Stomach (tissue), 9 donors: ENCODE data around the gene WWOX. TPM values are rescaled to one million over a fixed set of nuclear protein-coding genes. Genes with fewer than 3 reads are reported as not detected.
A peak's percentile ranks its signal among the peaks of the same experiment; 100 is the strongest.

Experiments used
- DNase-seq, 2 donors: peaks; one replicate each; pipeline versions ENCODE4 v3.0.0 to v3.0.0-alpha.2; 2013 to 2019
- H3K27ac ChIP-seq, 5 donors: fragments of 200-600 bp in 4 of 5; sonication (generic) in 4 of 5; one replicate each; pipeline ENCODE4 v1.5.1; 2013 to 2019; ENCODE audit warnings: mild to moderate bottlenecking in 1 of 5, moderate library complexity in 1 of 5
- H3K27me3 ChIP-seq, 3 donors: fragments of 200-600 bp; sonication (generic); one replicate each; pipeline ENCODE4 v1.5.1; 2017 to 2019; ENCODE audit warnings: mixed run types in 1 of 3
- H3K36me3 ChIP-seq, 4 donors: fragments of 200-600 bp; sonication (generic); 1 replicate in 3 of 4; 2 replicates in 1 of 4; pipeline ENCODE4 v1.5.1; 2016 to 2019
- H3K4me1 ChIP-seq, 4 donors: fragments of 200-600 bp; sonication (generic); one replicate each; pipeline ENCODE4 v1.5.1; 2016 to 2019
- H3K4me3 ChIP-seq, 4 donors: fragments of 200-600 bp; sonication (generic) in 3 of 4; one replicate each; pipeline ENCODE4 v1.5.1; 2016 to 2019; ENCODE audit warnings: mild to moderate bottlenecking in 1 of 4
- H3K9me3 ChIP-seq, 4 donors: fragments of 200-600 bp; sonication (generic); one replicate each; pipeline ENCODE4 v1.5.1; 2016 to 2019
- EP300 ChIP-seq: sonication (generic); formaldehyde crosslinking; IDR thresholded peaks from one replicate; pipeline ENCODE4 v1.6.1; 2017; ENCODE audit warnings: antibody characterized with exemption
- POLR2A ChIP-seq, 4 donors: fragments of 450-650 bp; IDR thresholded peaks; one replicate each; pipeline ENCODE4 v1.6.1; 2016; ENCODE audit warnings: antibody characterized with exemption in 4 of 4, control low read depth in 2 of 4, mild to moderate bottlenecking in 1 of 4, moderate library complexity in 1 of 4
- POLR2AphosphoS5 ChIP-seq, 3 donors: sonication (generic); formaldehyde crosslinking; IDR thresholded peaks; one replicate each; pipeline ENCODE4 v1.6.1; 2016; ENCODE audit warnings: antibody characterized with exemption in 3 of 3
- WGBS, 5 donors: extraction: QIAGEN DNeasy Blood & Tissue Kit in 3 of 5; methylation state at CpG; one replicate each; pipeline versions ENCODE4 v1.1.5 to v1.1.7; 2013 to 2018; 5-methylcytosine and 5-hydroxymethylcytosine counted together
- intact Hi-C: fragments of 100-400 bp; cut with DNase I; formaldehyde crosslinking; loops from one replicate; pipeline ENCODE4 v1.15.1; 2023; ENCODE audit warnings: low total_unique reads
- polyA plus RNA-seq, 3 donors: library from polyadenylated mRNA; stranded (reverse); fragments of 200-250 nt; gene quantifications; one replicate each; pipeline ENCODE4 v1.2.3, GENCODE V29; 2013
- total RNA-seq, 5 donors: library from RNA; depleted of rRNA; stranded (reverse); fragments of >200 nt; gene quantifications; one replicate each; pipeline versions ENCODE4 v1.1.0 to v1.2.3, GENCODE V29; 2014 to 2016
- TF ChIP-seq, protein P1 (sequence below), 7 experiments: fragments of 450-650 bp in 4 of 7; fragments of 200-600 bp in 3 of 7; sonication (generic) in 3 of 7; IDR thresholded peaks; one replicate each; pipeline ENCODE4 v1.5.1; 2016 to 2019; ENCODE audit warnings: antibody characterized with exemption in 7 of 7, control low read depth in 2 of 7, mild to moderate bottlenecking in 1 of 7
- donor health status: healthy with polysubstance abuse.
- donor health status: Bipolar disorder and iron deficiency.
- donor health status: healthy.

Gene WWOX
- total and polyA plus RNA-seq, 8 donors: 7.7 to 129 (median 48.7) TPM

GRCh38 chr16:78727536-78727935 lies 628.1 kb downstream of the WWOX start:
- Histone ChIP-seq H3K36me3 (no peaks in the 10 kb centered on the region), H3K27ac (no peak overlapping the region), H3K4me3 (no peak overlapping the region), H3K27me3 (no peaks in the 10 kb centered on the region), H3K9me3 (no peaks in the 10 kb centered on the region), H3K4me1 (no peaks in the 10 kb centered on the region)
- TF ChIP-seq EP300 (no peak), POLR2A (IDR thresholded peaks at IDR 0.05) (no peak), POLR2AphosphoS5 (IDR thresholded peaks at IDR 0.05) (no peak)
- TF ChIP-seq, protein P1, sequence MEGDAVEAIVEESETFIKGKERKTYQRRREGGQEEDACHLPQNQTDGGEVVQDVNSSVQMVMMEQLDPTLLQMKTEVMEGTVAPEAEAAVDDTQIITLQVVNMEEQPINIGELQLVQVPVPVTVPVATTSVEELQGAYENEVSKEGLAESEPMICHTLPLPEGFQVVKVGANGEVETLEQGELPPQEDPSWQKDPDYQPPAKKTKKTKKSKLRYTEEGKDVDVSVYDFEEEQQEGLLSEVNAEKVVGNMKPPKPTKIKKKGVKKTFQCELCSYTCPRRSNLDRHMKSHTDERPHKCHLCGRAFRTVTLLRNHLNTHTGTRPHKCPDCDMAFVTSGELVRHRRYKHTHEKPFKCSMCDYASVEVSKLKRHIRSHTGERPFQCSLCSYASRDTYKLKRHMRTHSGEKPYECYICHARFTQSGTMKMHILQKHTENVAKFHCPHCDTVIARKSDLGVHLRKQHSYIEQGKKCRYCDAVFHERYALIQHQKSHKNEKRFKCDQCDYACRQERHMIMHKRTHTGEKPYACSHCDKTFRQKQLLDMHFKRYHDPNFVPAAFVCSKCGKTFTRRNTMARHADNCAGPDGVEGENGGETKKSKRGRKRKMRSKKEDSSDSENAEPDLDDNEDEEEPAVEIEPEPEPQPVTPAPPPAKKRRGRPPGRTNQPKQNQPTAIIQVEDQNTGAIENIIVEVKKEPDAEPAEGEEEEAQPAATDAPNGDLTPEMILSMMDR (IDR thresholded peaks at IDR 0.05): no peak
- 86 to 93% (median 93%) methylated on average over 2 of the region's 2 CpGs for WGBS, 5 donors
- intact Hi-C loops: no loop called here
- DNase-seq: no peak

DNA sequence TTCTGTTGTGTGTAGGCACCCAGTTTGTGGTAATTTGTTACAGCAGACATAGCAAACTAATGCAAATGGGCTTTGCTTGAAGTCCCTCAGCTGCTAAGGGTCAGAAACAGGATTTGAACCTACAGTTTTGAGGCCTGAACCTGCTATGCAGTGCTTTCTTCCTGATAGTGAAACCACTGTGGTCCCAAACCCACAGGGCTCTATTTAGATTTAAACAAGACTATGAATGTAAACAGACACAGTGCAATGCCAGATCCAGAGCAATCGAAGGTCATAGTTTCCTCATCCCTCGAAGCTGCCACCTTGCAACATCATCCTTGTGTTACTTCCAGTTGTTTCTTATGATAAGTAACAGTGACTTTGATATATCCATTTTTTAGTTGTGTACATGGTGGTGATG lies 630.2 kb downstream of the WWOX start:
- intact Hi-C loops: no loop called here
- H3K27me3 ChIP-seq: no peaks in the 10 kb centered on the region
- no peak overlapping the region for H3K27ac ChIP-seq
- DNase-seq: no peak
- H3K9me3 ChIP-seq: no peaks in the 10 kb centered on the region
- H3K4me1 ChIP-seq: no peaks in the 10 kb centered on the region
- TF ChIP-seq EP300: no peak
- TF ChIP-seq, protein P1 (IDR thresholded peaks at IDR 0.05): no peak
- peak in 2 of 3 donors; percentile 8 to 33 for TF ChIP-seq POLR2AphosphoS5 (IDR thresholded peaks at IDR 0.05)
- no peak for TF ChIP-seq POLR2A (IDR thresholded peaks at IDR 0.05)
- H3K36me3 ChIP-seq: no peaks in the 10 kb centered on the region
- no peak overlapping the region for H3K4me3 ChIP-seq
- 52 to 64% (median 58%) methylated on average over 2 of the region's 2 CpGs for WGBS, 5 donors

- no peak overlapping the region for H3K27ac ChIP-seq
- H3K27me3 ChIP-seq: no peaks in the 10 kb centered on the region
- H3K9me3 ChIP-seq: no peaks in the 10 kb centered on the region
- TF ChIP-seq POLR2A (IDR thresholded peaks at IDR 0.05) (no peak), EP300 (no peak), POLR2AphosphoS5 (IDR thresholded peaks at IDR 0.05) (no peak)
- TF ChIP-seq, protein P1 (IDR thresholded peaks at IDR 0.05): no peak
- no peak for DNase-seq
- no peak overlapping the region for H3K4me3 ChIP-seq
- no peaks in the 10 kb centered on the region for H3K4me1 ChIP-seq
- 92 to 98% (median 96%) methylated on average over 1 of the region's 1 CpG for WGBS, 5 donors
- no peaks in the 10 kb centered on the region for H3K36me3 ChIP-seq
- intact Hi-C loops: no loop called here
These were observed 632.3 kb downstream of the WWOX start for GRCh38 chr16:78731785-78732184.

GRCh38 chr16:78732696-78733095 lies 633.2 kb downstream of the WWOX start:
- no peak for DNase-seq
- H3K4me1 ChIP-seq: no peaks in the 10 kb centered on the region
- no peak overlapping the region for H3K4me3 ChIP-seq
- H3K9me3 ChIP-seq: no peaks in the 10 kb centered on the region
- intact Hi-C loops: no loop called here
- no peaks in the 10 kb centered on the region for H3K27me3 ChIP-seq
- no peaks in the 10 kb centered on the region for H3K36me3 ChIP-seq
- TF ChIP-seq POLR2A (IDR thresholded peaks at IDR 0.05) (no peak), POLR2AphosphoS5 (IDR thresholded peaks at IDR 0.05) (no peak), EP300 (no peak)
- TF ChIP-seq, protein P1 (IDR thresholded peaks at IDR 0.05): no peak
- no peak overlapping the region for H3K27ac ChIP-seq
- 87 to 94% (median 92%) methylated on average over 7 of the region's 7 CpGs for WGBS, 5 donors
